Smooth muscle cell (in vitro differentiated cells): ENCODE results near the gene GPN1. TPM values are rescaled to one million over a fixed set of nuclear protein-coding genes. Genes with fewer than 3 reads are reported as not detected.

ENCODE experiments used
- DNase-seq: peaks from one replicate; lab custom pipeline; 2025; ENCODE audit not compliant: unreplicated experiment; lab: John Stamatoyannopoulos, UW
- H2AFZ ChIP-seq: fragments of 200-600 bp; sonication (generic); 2 replicates; pipeline ENCODE4 v1.6.0; 2016; ENCODE audit warnings: antibody characterized with exemption, low read depth, mild to moderate bottlenecking
- H3F3A ChIP-seq: fragments of 200-600 bp; sonication (generic); 2 replicates; pipeline ENCODE4 v1.6.0; 2017; ENCODE audit warnings: antibody characterized with exemption, low read depth
- H3K27ac ChIP-seq: fragments of 200-600 bp; sonication (generic); 2 replicates; pipeline ENCODE4 v1.5.1; 2016; ENCODE audit warnings: low read depth, mild to moderate bottlenecking
- H3K27me3 ChIP-seq: fragments of 200-600 bp; sonication (generic); 2 replicates; pipeline ENCODE4 v1.6.1; 2016; ENCODE audit warnings: low read depth, mild to moderate bottlenecking
- H3K36me3 ChIP-seq: fragments of 200-600 bp; sonication (generic); 2 replicates; pipeline ENCODE4 v1.5.1; 2016; ENCODE audit warnings: low read depth
- H3K4me1 ChIP-seq: fragments of 200-600 bp; sonication (generic); 2 replicates; pipeline ENCODE4 v1.5.1; 2016; ENCODE audit warnings: low read depth
- H3K4me2 ChIP-seq: fragments of 200-600 bp; sonication (generic); 2 replicates; pipeline ENCODE4 v1.6.0; 2016; ENCODE audit warnings: mild to moderate bottlenecking
- H3K4me3 ChIP-seq: fragments of 200-600 bp; sonication (generic); 2 replicates; pipeline ENCODE4 v1.5.1; 2016; ENCODE audit warnings: mild to moderate bottlenecking
- H3K79me2 ChIP-seq: fragments of 200-600 bp; sonication (generic); 2 replicates; pipeline ENCODE4 v1.6.0; 2016; ENCODE audit warnings: low read depth, mild to moderate bottlenecking
- H3K9ac ChIP-seq: fragments of 200-600 bp; sonication (generic); 2 replicates; pipeline ENCODE4 v1.6.0; 2016; ENCODE audit warnings: low read depth
- H3K9me3 ChIP-seq: fragments of 200-600 bp; sonication (generic); replicated peaks from 2 replicates; pipeline ENCODE4 v1.5.1; 2016; ENCODE audit warnings: low read depth
- H4K20me1 ChIP-seq: fragments of 200-600 bp; sonication (generic); 2 replicates; pipeline ENCODE4 v1.6.0; 2016; ENCODE audit warnings: low read depth
- CTCF ChIP-seq: fragments of 200-600 bp; sonication (generic); IDR thresholded peaks from 2 replicates; pipeline ENCODE4 v1.5.1; 2017; ENCODE audit warnings: borderline replicate concordance, mild to moderate bottlenecking, antibody characterized with exemption; ENCODE audit not compliant: insufficient read depth, poor library complexity, severe bottlenecking
- WGBS: methylation state at CpG from one replicate; pipeline ENCODE4 v1.1.7; 2016; ENCODE audit warnings: low lambda C conversion rate; 5-methylcytosine and 5-hydroxymethylcytosine counted together
- polyA plus RNA-seq: library from polyadenylated mRNA; unstranded; fragments of >200 nt; fragmentation: Nextera tagmentation; extraction: Ambion mirVana; gene quantifications from 2 replicates; pipeline ENCODE4 v1.2.1, GENCODE V29; 2016
- total RNA-seq: library from RNA; depleted of rRNA; stranded (reverse); fragments of >200 nt; gene quantifications from 2 replicates; pipeline ENCODE4 v1.2.3, GENCODE V29; 2014

The GPN1 gene
- total and polyA plus RNA-seq, 2 experiments from 2014 or later: 39.0 to 54.0 TPM

GRCh38 chr2:27647289-27647688, 18.4 kb downstream of the GPN1 start:
- DNase-seq: no peak

GRCh38 chr2:27647737-27648136, 18.9 kb downstream of the GPN1 start:
- H3K9ac ChIP-seq: no peak overlapping the region
- H3F3A ChIP-seq: peaks cover 4% of the 10 kb centered on the region
- 98% methylated on average over 4 of the region's 4 CpGs for WGBS
- H3K36me3 ChIP-seq: peaks cover 11% of the 10 kb centered on the region
- H3K4me2 ChIP-seq: no peak overlapping the region
- no peak for DNase-seq
- no peak overlapping the region for H3K4me3 ChIP-seq
- TF ChIP-seq CTCF: no peak
- H3K27ac ChIP-seq: no peak overlapping the region
- H2AFZ ChIP-seq: no peak overlapping the region
- H3K4me1 ChIP-seq: no peaks in the 10 kb centered on the region
- no peaks in the 10 kb centered on the region for H3K9me3 ChIP-seq
- H4K20me1 ChIP-seq: no peaks in the 10 kb centered on the region
- no peaks in the 10 kb centered on the region for H3K79me2 ChIP-seq
- no peaks in the 10 kb centered on the region for H3K27me3 ChIP-seq

More at GRCh38 chr2:27647289-27647688, 18.4 kb downstream of the GPN1 start:
- Histone ChIP-seq H3F3A (peaks cover 4% of the 10 kb centered on the region), H3K79me2 (no peaks in the 10 kb centered on the region), H3K9ac (no peak overlapping the region), H3K27ac (no peak overlapping the region), H3K4me2 (no peak overlapping the region), H2AFZ (no peak overlapping the region), H3K27me3 (no peaks in the 10 kb centered on the region), H3K4me3 (no peak overlapping the region), H3K4me1 (no peaks in the 10 kb centered on the region), H4K20me1 (no peaks in the 10 kb centered on the region), H3K36me3 (peaks cover 11% of the 10 kb centered on the region), H3K9me3 (no peaks in the 10 kb centered on the region)
- TF ChIP-seq CTCF: no peak

GRCh38 chr2:27651056-27651455, 22.2 kb downstream of the GPN1 start:
- Histone ChIP-seq H3K27ac (no peak overlapping the region), H3F3A (peaks cover 4% of the 10 kb centered on the region), H3K4me1 (no peaks in the 10 kb centered on the region), H3K36me3 (peaks cover 21% of the 10 kb centered on the region), H2AFZ (no peak overlapping the region), H3K9me3 (no peaks in the 10 kb centered on the region), H3K79me2 (no peaks in the 10 kb centered on the region), H3K4me3 (no peak overlapping the region), H3K27me3 (no peaks in the 10 kb centered on the region), H3K4me2 (no peak overlapping the region), H3K9ac (no peak overlapping the region), H4K20me1 (no peaks in the 10 kb centered on the region)
- TF ChIP-seq CTCF: no peak
- DNase-seq: no peak
- 87% methylated on average over 4 of the region's 4 CpGs for WGBS

GRCh38 chr2:27652341-27652740, 23.5 kb downstream of the GPN1 start:
- no peak for DNase-seq
- Histone ChIP-seq H3F3A (peaks cover 4% of the 10 kb centered on the region), H3K27me3 (no peaks in the 10 kb centered on the region), H3K36me3 (peaks cover 21% of the 10 kb centered on the region), H3K27ac (no peak overlapping the region), H3K9ac (no peak overlapping the region), H3K4me1 (no peaks in the 10 kb centered on the region), H3K9me3 (no peaks in the 10 kb centered on the region), H3K4me2 (no peak overlapping the region), H2AFZ (no peak overlapping the region), H3K4me3 (no peak overlapping the region), H4K20me1 (no peaks in the 10 kb centered on the region), H3K79me2 (no peaks in the 10 kb centered on the region)
- no peak for TF ChIP-seq CTCF
